Caco-2 (cell line): ENCODE data around the gene LMF1. TPM values are rescaled to one million over a fixed set of nuclear protein-coding genes. Genes with fewer than 3 reads are reported as not detected.

Source experiments
- BruUV-seq: library from RNA; stranded (reverse); fragments of 400-500 nt; replicated peaks from 2 replicates; lab custom pipeline; 2021; lab: Mats Ljungman, UMichigan
- CTCF ChIA-PET: fragments of 300-600 bp; sonication (Branson Sonifier 250); formaldehyde crosslinking; loops from one replicate; lab custom pipeline; 2022; ENCODE audit warnings: antibody characterized with exemption; lab: Charles Lee
- POLR2A ChIA-PET: fragments of 300-600 bp; sonication (Branson Sonifier 250); formaldehyde crosslinking; loops from one replicate; lab custom pipeline; 2022; ENCODE audit warnings: antibody characterized with exemption; lab: Charles Lee
- DNase-seq, 2 experiments: peaks; one replicate each; pipeline versions ENCODE4 v3.0.0 to v3.0.0-alpha.2; 2020 to 2022
- H3K27me3 ChIP-seq: replicated peaks from 2 replicates; pipeline ENCODE4 v1.6.0; 2011; ENCODE audit warnings: low read length; ENCODE audit not compliant: control insufficient read depth, insufficient read depth
- H3K36me3 ChIP-seq: 2 replicates; pipeline ENCODE4 v1.5.1; 2011; ENCODE audit warnings: low read length; ENCODE audit not compliant: control insufficient read depth, insufficient read depth
- H3K4me1 ChIP-seq: fragments of 250-450 bp; sonication (Bioruptor Pico); 2 replicates; pipeline ENCODE4 v1.5.1; 2020; ENCODE audit warnings: mild to moderate bottlenecking
- H3K4me3 ChIP-seq: 2 replicates; pipeline ENCODE4 v1.5.1; 2011; ENCODE audit warnings: low read depth, mild to moderate bottlenecking, control low read depth, low read length
- H3K9me3 ChIP-seq: fragments of 250-450 bp; sonication (Bioruptor Pico); 2 replicates; pipeline ENCODE4 v1.5.1; 2020; ENCODE audit warnings: mild to moderate bottlenecking, moderate library complexity
- H3K27ac Mint-ChIP-seq: one replicate; pipeline ENCODE4 v1.8.0; 2022; ENCODE audit warnings: mixed read lengths; ENCODE audit not compliant: unreplicated experiment
- H3K27me3 Mint-ChIP-seq: one replicate; pipeline ENCODE4 v1.8.0; 2022; ENCODE audit warnings: mixed read lengths; ENCODE audit not compliant: insufficient read depth, unreplicated experiment
- H3K36me3 Mint-ChIP-seq: one replicate; pipeline ENCODE4 v1.8.0; 2022; ENCODE audit warnings: mild to moderate bottlenecking, mixed read lengths; ENCODE audit not compliant: insufficient read depth, unreplicated experiment
- H3K4me1 Mint-ChIP-seq: one replicate; pipeline ENCODE4 v1.8.0; 2022; ENCODE audit warnings: low read depth, mixed read lengths; ENCODE audit not compliant: unreplicated experiment
- H3K4me3 Mint-ChIP-seq: one replicate; pipeline ENCODE4 v1.8.0; 2022; ENCODE audit warnings: mild to moderate bottlenecking, moderate library complexity, mixed read lengths; ENCODE audit not compliant: unreplicated experiment
- H3K9me3 Mint-ChIP-seq: one replicate; pipeline ENCODE4 v1.8.0; 2022; ENCODE audit warnings: mixed read lengths; ENCODE audit not compliant: unreplicated experiment
- CTCF ChIP-seq, 2 experiments: fragments of 200-600 bp in 1 of 2; IDR thresholded peaks; 1 replicate in 1 of 2; 2 replicates in 1 of 2; pipeline versions ENCODE4 v1.5.1 to v1.8.0; 2011 to 2022; ENCODE audit warnings: antibody characterized with exemption in 1 of 2, control low read depth in 1 of 2, inconsistent platforms in 1 of 2, low read depth in 1 of 2, low read length in 1 of 2, mild to moderate bottlenecking in 1 of 2, moderate library complexity in 1 of 2; ENCODE audit not compliant: insufficient read depth in 1 of 2, severe bottlenecking in 1 of 2, unreplicated experiment in 1 of 2
- intact Hi-C: fragments of 100-400 bp; cut with micrococcal nuclease; formaldehyde crosslinking; loops from one replicate; pipeline ENCODE4 v1.10.0; 2022; ENCODE audit not compliant: unreplicated experiment
- total RNA-seq: library from RNA; stranded (reverse); gene quantifications from 2 replicates; pipeline ENCODE4 v1.2.3, GENCODE V29; 2022

LMF1 gene
- total RNA-seq, 1 experiment from 2014 or later: 12.3 TPM

DNA sequence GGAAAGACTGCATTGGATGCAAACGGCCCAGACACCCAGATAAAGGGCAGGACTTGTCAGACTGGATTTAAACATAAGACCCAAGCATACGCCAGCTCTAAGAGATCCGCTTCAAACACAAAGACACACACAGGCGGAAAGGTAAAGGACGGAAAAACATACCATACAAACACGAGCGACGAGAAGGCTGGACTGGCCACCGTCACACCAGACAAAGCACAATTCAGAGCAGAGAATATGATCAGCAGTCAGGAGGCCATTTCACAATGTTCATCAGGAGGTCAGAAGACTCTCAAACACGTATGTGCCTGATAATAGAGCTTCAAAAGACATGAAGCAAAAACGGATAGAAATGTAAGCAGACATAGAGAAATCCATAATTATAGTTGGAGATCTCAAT is 85.4 kb downstream of the LMF1 start:
- H3K4me1 Mint-ChIP-seq: no peaks in the 10 kb centered on the region
- BruUV-seq: no TSS peak
- intact Hi-C loops: no loop called here
- no peak overlapping the region for H3K4me3 Mint-ChIP-seq
- H3K9me3 Mint-ChIP-seq: no peaks in the 10 kb centered on the region
- Histone ChIP-seq H3K4me3 (no peak overlapping the region), H3K27me3 (no peaks in the 10 kb centered on the region), H3K4me1 (no peaks in the 10 kb centered on the region), H3K9me3 (no peaks in the 10 kb centered on the region), H3K36me3 (no peaks in the 10 kb centered on the region)
- H3K36me3 Mint-ChIP-seq: no peaks in the 10 kb centered on the region
- ChIA-PET CTCF (interaction anchor here (0.6 kb wide), 1 partner anchor 162 kb away, joined by 3 read pairs; no protein-coding TSS in a partner anchor), POLR2A (no interaction called here)
- no peak overlapping the region for H3K27ac Mint-ChIP-seq
- no peak for DNase-seq
- H3K27me3 Mint-ChIP-seq: no peaks in the 10 kb centered on the region
- no peak for TF ChIP-seq CTCF (IDR thresholded peaks at IDR 0.05; ENCODE audit: insufficient read depth in 1 of 2, low read depth in 1 of 2, low read length in 1 of 2, severe bottlenecking in 1 of 2, unreplicated experiment in 1 of 2)

- BruUV-seq: no TSS peak
- H3K4me1 Mint-ChIP-seq: no peaks in the 10 kb centered on the region
Measured at GRCh38 chr16:884232-884631, 86.6 kb downstream of the LMF1 start.

DNA sequence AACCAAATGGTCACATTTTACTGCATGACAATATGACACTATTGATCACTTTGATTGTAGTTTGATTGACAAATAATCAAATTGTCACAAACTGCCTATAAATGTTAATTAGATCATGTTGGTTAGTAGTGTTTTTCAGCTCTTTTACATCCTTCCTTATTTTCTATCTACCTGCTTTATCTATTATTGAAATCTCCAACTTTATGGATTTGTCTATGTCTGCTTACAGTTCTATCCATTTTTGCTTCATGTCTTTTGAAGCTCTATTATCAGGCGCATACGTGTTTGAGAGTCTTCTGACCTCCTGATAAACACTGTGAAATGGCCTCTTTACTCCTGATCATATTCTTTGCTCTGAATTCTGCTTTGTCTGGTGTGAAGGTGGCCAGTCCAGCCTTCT is 87.0 kb downstream of the LMF1 start:
- Mint-ChIP-seq H3K36me3 (no peaks in the 10 kb centered on the region), H3K9me3 (no peaks in the 10 kb centered on the region), H3K4me3 (no peak overlapping the region), H3K4me1 (no peaks in the 10 kb centered on the region), H3K27me3 (no peaks in the 10 kb centered on the region), H3K27ac (no peak overlapping the region)
- no peaks in the 10 kb centered on the region for H3K4me1 ChIP-seq
- H3K36me3 ChIP-seq: no peaks in the 10 kb centered on the region
- DNase-seq: no peak
- H3K27me3 ChIP-seq: no peaks in the 10 kb centered on the region
- TF ChIP-seq CTCF (IDR thresholded peaks at IDR 0.05; ENCODE audit: insufficient read depth in 1 of 2, low read depth in 1 of 2, low read length in 1 of 2, severe bottlenecking in 1 of 2, unreplicated experiment in 1 of 2): no peak
- no peak overlapping the region for H3K4me3 ChIP-seq
- CTCF ChIA-PET: no interaction called here
- intact Hi-C loops: no loop called here
- no TSS peak for BruUV-seq
- H3K9me3 ChIP-seq: no peaks in the 10 kb centered on the region
- POLR2A ChIA-PET: no interaction called here

More at GRCh38 chr16:884232-884631, 86.6 kb downstream of the LMF1 start:
- DNase-seq: no peak
- POLR2A ChIA-PET: no interaction called here
- Mint-ChIP-seq H3K9me3 (no peaks in the 10 kb centered on the region), H3K36me3 (no peaks in the 10 kb centered on the region), H3K4me3 (no peak overlapping the region), H3K27me3 (no peaks in the 10 kb centered on the region), H3K27ac (no peak overlapping the region)
- intact Hi-C loops: no loop called here
- no peaks in the 10 kb centered on the region for H3K36me3 ChIP-seq
- H3K27me3 ChIP-seq: no peaks in the 10 kb centered on the region
- TF ChIP-seq CTCF (IDR thresholded peaks at IDR 0.05; ENCODE audit: insufficient read depth in 1 of 2, low read depth in 1 of 2, low read length in 1 of 2, severe bottlenecking in 1 of 2, unreplicated experiment in 1 of 2): no peak
- no peak overlapping the region for H3K4me3 ChIP-seq
- no peaks in the 10 kb centered on the region for H3K4me1 ChIP-seq
- CTCF ChIA-PET: no interaction called here
- H3K9me3 ChIP-seq: no peaks in the 10 kb centered on the region
